Hepatocyte (in vitro differentiated cells): Measurements from ENCODE around the gene DNAAF1.

Experiments used
- CTCF ChIP-seq: fragments of 200-600 bp; sonication (generic); IDR thresholded peaks from 2 replicates; pipeline ENCODE4 v1.5.1; 2016; ENCODE audit warnings: antibody characterized with exemption, mild to moderate bottlenecking; ENCODE audit not compliant: poor library complexity
- EZH2 ChIP-seq: fragments of 200-600 bp; sonication (generic); IDR thresholded peaks from 2 replicates; pipeline ENCODE4 v1.6.1; 2016; ENCODE audit warnings: antibody characterized with exemption, mild to moderate bottlenecking, borderline replicate concordance
- EZH2phosphoT487 ChIP-seq: fragments of 200-600 bp; sonication (generic); IDR thresholded peaks from one replicate; pipeline ENCODE4 v1.6.1; 2018; ENCODE audit warnings: antibody characterized with exemption, mild to moderate bottlenecking, low read depth, moderate library complexity; ENCODE audit not compliant: unreplicated experiment, severe bottlenecking

- TF ChIP-seq CTCF: no peak
- TF ChIP-seq EZH2: no peak
- TF ChIP-seq EZH2phosphoT487: no peak
Measured at GRCh38 chr16:84207879-84208278, 62.8 kb downstream of the DNAAF1 start.
